ENCODE results near the gene CCDC92. TPM values are rescaled to one million over a fixed set of nuclear protein-coding genes. Genes with fewer than 3 reads are reported as not detected.

Gene CCDC92
- total and polyA plus RNA-seq, 10 of the 15 experiments (the other 5 are each of a cell fraction or from before 2014, with no cell fraction given): 0.53 to 11.8 (median 4.2) TPM

GRCh38 chr12:123982269-123982668, 9.6 kb upstream of the CCDC92 start:
- Histone ChIP-seq H3K36me3 (ENCODE audit: control insufficient read depth in 2 of 2, insufficient read depth in 2 of 2, low read length in 1 of 2) (0 out of 4 replicates have a peak, but pooled peaks cover 0 to under 1% of the 10 kb centered on the region in 2 experiments), H3K27me3 (replicated peaks in 1 of 2; ENCODE audit: control insufficient read depth in 2 of 2, insufficient read depth in 2 of 2, low read length in 1 of 2) (no peaks in the 10 kb centered on the region), H3K4me2 (ENCODE audit: control insufficient read depth, insufficient read depth) (no peak overlapping the region), H2AFZ (ENCODE audit: control insufficient read depth, low read depth, low read length) (no peak overlapping the region), H3K4me1 (ENCODE audit: control insufficient read depth, insufficient read depth, low read length) (peaks cover 13% of the 10 kb centered on the region), H3K79me2 (ENCODE audit: control insufficient read depth, insufficient read depth, low read length) (peaks cover 5% of the 10 kb centered on the region), H3K4me3 (no peak overlapping the region), H3K27ac (ENCODE audit: control insufficient read depth, insufficient read depth) (no peak overlapping the region), H4K20me1 (ENCODE audit: control insufficient read depth, insufficient read depth) (no peaks in the 10 kb centered on the region; the same call in 1 of the 2 replicates), H3K9ac (ENCODE audit: control insufficient read depth, insufficient read depth, low read length) (no peak overlapping the region), H3K9me3 (replicated peaks; ENCODE audit: control insufficient read depth, insufficient read depth, low read length) (no peaks in the 10 kb centered on the region)
- CTCF ChIA-PET: interaction anchor here (7.7 kb wide), 1 partner anchor 79 kb away, joined by 101 read pairs; no protein-coding TSS in a partner anchor
- no peak for ATAC-seq
- no peak for FAIRE-seq
- DNase-seq (ENCODE audit: low read depth, low spot score): no peak
- RAD21 ChIA-PET (ENCODE audit: unreplicated experiment): interaction anchor here (2.5 kb wide), 1 partner anchor 77 kb away, joined by 10 read pairs; no protein-coding TSS in a partner anchor
- BruUV-seq (replicated peaks): no TSS peak
- POLR2A ChIA-PET: no interaction called here
- in situ Hi-C loops (cut with MboI) (no loop called here), intact Hi-C loops (cut with micrococcal nuclease; ENCODE audit: unreplicated experiment) (loop anchor here (10.0 kb wide), 1 partner anchor 347 kb away; the partner anchor contains the start of genes EIF2B1 and GTF2H3)
- no peak for TF ChIP-seq PAX5 (IDR thresholded peaks at IDR 0.05; ENCODE audit: borderline replicate concordance, low read depth, low read length)
- no peak for TF ChIP-seq SMARCA5 (IDR thresholded peaks at IDR 0.05)
- TF ChIP-seq E4F1 (IDR thresholded peaks at IDR 0.05; ENCODE audit: borderline replicate concordance, partially characterized antibody): no peak
- TF ChIP-seq IKZF1 (conservative IDR thresholded peaks at IDR 0.05): no peak
- no peak for TF ChIP-seq KDM1A (IDR thresholded peaks at IDR 0.05; ENCODE audit: borderline replicate concordance)
- TF ChIP-seq STAT3 (IDR thresholded peaks at IDR 0.05; ENCODE audit: low read depth, low read length): no peak
- no peak for TF ChIP-seq KAT2A (conservative IDR thresholded peaks at IDR 0.05; ENCODE audit: control insufficient read depth, low read depth, low read length)
- SMC1A ChIA-PET (ENCODE audit: uncharacterized antibody, unreplicated experiment): interaction anchor here (7.0 kb wide), 1 partner anchor 77 kb away, joined by 43 read pairs; no protein-coding TSS in a partner anchor
- WGBS (ENCODE audit: insufficient coverage, insufficient replicate concordance, low lambda C conversion rate, missing lambda C conversion rate): 98% methylated on average over 7 of the region's 7 CpGs

All from GM12878 (cell line).